ENCODE measurements around the gene MICALL2. TPM values are rescaled to one million over a fixed set of nuclear protein-coding genes. Genes with fewer than 3 reads are reported as not detected.

The MICALL2 gene
- total RNA-seq, 1 donor from 2014 or later: 28.0 TPM

GRCh38 chr7:1499367-1500029 is 40.2 kb upstream of the MICALL2 start:
- no peaks in the 10 kb centered on the region for H3K36me3 Mint-ChIP-seq (ENCODE audit: unreplicated experiment)
- no peak overlapping the region for H3K27ac Mint-ChIP-seq (ENCODE audit: unreplicated experiment)
- H3K27me3 Mint-ChIP-seq (ENCODE audit: unreplicated experiment): no peaks in the 10 kb centered on the region
- no peak for DNase-seq
- peaks cover 7% of the 10 kb centered on the region for H3K9me3 Mint-ChIP-seq (ENCODE audit: unreplicated experiment)
- TF ChIP-seq CTCF (IDR thresholded peaks at IDR 0.05; ENCODE audit: partially characterized antibody, unreplicated experiment): no peak
- H3K4me1 Mint-ChIP-seq (ENCODE audit: low read depth, unreplicated experiment): peaks cover 10% of the 10 kb centered on the region
- H3K4me3 Mint-ChIP-seq (ENCODE audit: unreplicated experiment): no peak overlapping the region

GRCh38 chr7:1498370-1499305 is 39.4 kb upstream of the MICALL2 start:
- Mint-ChIP-seq H3K4me3 (ENCODE audit: unreplicated experiment) (no peak overlapping the region), H3K4me1 (ENCODE audit: low read depth, unreplicated experiment) (peaks cover 10% of the 10 kb centered on the region), H3K27ac (ENCODE audit: unreplicated experiment) (no peak overlapping the region), H3K36me3 (ENCODE audit: unreplicated experiment) (no peaks in the 10 kb centered on the region), H3K27me3 (ENCODE audit: unreplicated experiment) (no peaks in the 10 kb centered on the region), H3K9me3 (ENCODE audit: unreplicated experiment) (peaks cover 7% of the 10 kb centered on the region)
- no peak for TF ChIP-seq CTCF (IDR thresholded peaks at IDR 0.05; ENCODE audit: partially characterized antibody, unreplicated experiment)
- DNase-seq: no peak

DNA sequence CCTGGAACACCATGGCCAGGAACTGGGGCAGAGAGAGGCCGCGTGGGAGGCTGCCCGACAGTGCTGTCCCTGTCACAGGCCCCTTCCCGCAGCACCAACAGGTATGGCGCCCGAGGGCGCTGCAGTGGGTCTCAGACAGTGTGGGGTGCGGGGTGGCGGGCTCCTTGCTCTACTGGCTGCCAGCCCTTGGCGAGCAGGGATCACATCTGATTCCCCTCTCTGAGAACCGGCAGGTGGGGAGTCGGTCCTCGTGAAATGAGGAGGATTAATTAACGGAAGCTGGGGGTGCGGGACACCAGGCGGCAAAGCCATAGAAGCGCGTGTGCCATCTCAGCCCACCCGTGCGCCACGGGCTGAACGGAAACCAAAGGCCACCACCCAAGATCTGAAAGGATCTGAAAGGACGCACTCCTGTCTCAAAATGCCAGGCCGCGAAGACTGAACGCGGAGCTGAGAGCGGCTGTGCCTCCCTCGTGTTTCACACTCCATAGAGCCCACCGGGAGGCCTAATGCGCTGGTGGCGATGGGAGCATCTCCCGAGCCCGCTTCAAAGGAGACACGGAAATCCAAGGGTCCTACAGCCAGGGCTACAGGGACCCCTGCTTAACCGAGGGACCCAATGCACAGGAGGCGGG is 38.1 kb upstream of the MICALL2 start:
- peaks cover 3% of the 10 kb centered on the region for H3K36me3 Mint-ChIP-seq (ENCODE audit: unreplicated experiment)
- peaks cover 5% of the 10 kb centered on the region for H3K9me3 Mint-ChIP-seq (ENCODE audit: unreplicated experiment)
- peaks cover 5% of the 10 kb centered on the region for H3K4me1 Mint-ChIP-seq (ENCODE audit: low read depth, unreplicated experiment)
- TF ChIP-seq CTCF (IDR thresholded peaks at IDR 0.05; ENCODE audit: partially characterized antibody, unreplicated experiment): no peak
- no peaks in the 10 kb centered on the region for H3K27me3 Mint-ChIP-seq (ENCODE audit: unreplicated experiment)
- DNase-seq: no peak
- H3K27ac Mint-ChIP-seq (ENCODE audit: unreplicated experiment): peak overlapping the region; percentile 17
- no peak overlapping the region for H3K4me3 Mint-ChIP-seq (ENCODE audit: unreplicated experiment)

DNA sequence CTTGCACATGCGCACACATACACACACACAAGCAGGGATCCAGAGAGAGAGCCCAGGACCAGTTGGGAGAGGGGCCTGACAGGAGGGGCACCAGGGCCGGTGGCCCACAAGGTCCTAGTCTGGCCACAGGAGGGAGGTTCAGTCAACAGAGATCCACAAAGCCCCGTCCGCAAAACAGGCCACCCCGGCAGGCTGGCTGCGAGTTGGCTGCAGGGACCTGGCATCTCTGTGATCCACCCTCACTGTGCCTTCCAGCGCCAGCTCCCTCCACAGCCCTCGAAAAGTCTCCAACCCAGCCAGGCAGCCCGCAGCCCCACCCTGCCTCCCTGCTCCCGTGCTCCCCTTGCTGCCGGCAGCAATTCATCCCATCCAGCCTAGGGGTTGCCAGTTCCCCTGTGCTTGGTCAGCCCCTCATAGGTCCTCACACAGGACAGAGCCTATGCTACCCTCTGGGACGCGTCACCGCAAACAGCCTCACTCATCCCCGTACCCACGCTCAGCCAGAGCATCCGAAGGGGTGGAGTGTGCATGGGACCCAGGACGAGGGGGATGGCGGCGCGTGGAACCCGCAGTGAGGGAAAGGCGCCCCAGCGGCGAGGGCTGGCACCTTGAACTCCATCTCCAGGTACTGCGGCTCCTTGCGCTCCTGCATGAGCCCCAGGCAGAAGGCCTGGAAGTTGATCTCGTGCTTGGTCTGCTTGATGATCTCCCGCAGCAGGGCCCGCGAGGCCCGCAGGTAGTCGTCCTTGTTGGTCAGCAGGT is 37.4 kb upstream of the MICALL2 start:
- no peak for DNase-seq
- Mint-ChIP-seq H3K4me3 (ENCODE audit: unreplicated experiment) (no peak overlapping the region), H3K36me3 (ENCODE audit: unreplicated experiment) (peaks cover 5% of the 10 kb centered on the region), H3K4me1 (ENCODE audit: low read depth, unreplicated experiment) (no peaks in the 10 kb centered on the region), H3K9me3 (ENCODE audit: unreplicated experiment) (peaks cover 2% of the 10 kb centered on the region), H3K27me3 (ENCODE audit: unreplicated experiment) (no peaks in the 10 kb centered on the region), H3K27ac (ENCODE audit: unreplicated experiment) (no peak overlapping the region)
- no peak for TF ChIP-seq CTCF (IDR thresholded peaks at IDR 0.05; ENCODE audit: partially characterized antibody, unreplicated experiment)
